Stimulated activated CD8-positive, alpha-beta memory T cell treated with anti-CD3 and anti-CD28 coated beads, Interleukin-4, amount 100 ng/mL, for 24 hours (primary cell): Measurements from ENCODE around the gene CBX1.
"Not testable (repeated sequence)": the region's sequence is repeated elsewhere in the genome, so short reads cannot be mapped to it uniquely, and the experiment has no call there.

Experiments
- DNase-seq: peaks from one replicate; pipeline ENCODE4 v3.0.0-alpha.2; 2020; ENCODE audit warnings: low read depth

Gene CBX1

GRCh38 chr17:48072811-48073210 is 28.5 kb downstream of the CBX1 start:
- DNase-seq, result not testable (repeated sequence)

GRCh38 chr17:48071654-48072053 is 29.6 kb downstream of the CBX1 start:
- DNase-seq, result no peak

GRCh38 chr17:48070195-48070594 is 31.1 kb downstream of the CBX1 start:
- no peak for DNase-seq

- DNase-seq, result no peak
Observed at GRCh38 chr17:48068491-48068961, 32.8 kb downstream of the CBX1 start.

GRCh38 chr17:48067808-48068207 is 33.5 kb downstream of the CBX1 start:
- DNase-seq, result not testable (repeated sequence)

GRCh38 chr17:48067245-48067644 is 34.0 kb downstream of the CBX1 start:
- DNase-seq, result no peak

- no peak for DNase-seq
Observed at GRCh38 chr17:48066656-48067055, 34.6 kb downstream of the CBX1 start.

- no peak for DNase-seq
Observed at GRCh38 chr17:48066192-48066591, 35.1 kb downstream of the CBX1 start.

- DNase-seq, result no peak
Observed at GRCh38 chr17:48064638-48065037, 36.6 kb downstream of the CBX1 start.

GRCh38 chr17:48062273-48062672 is 39.0 kb downstream of the CBX1 start:
- no peak for DNase-seq

- DNase-seq, result no peak
Observed at GRCh38 chr17:48060249-48060648, 41.0 kb downstream of the CBX1 start.

- DNase-seq, result no peak
Observed at GRCh38 chr17:48059125-48059668, 42.1 kb downstream of the CBX1 start.

GRCh38 chr17:48058393-48059124 is 42.7 kb downstream of the CBX1 start:
- DNase-seq, result no peak

GRCh38 chr17:48057626-48058025 is 43.7 kb downstream of the CBX1 start:
- DNase-seq, result no peak

- DNase-seq, result no peak
Observed at GRCh38 chr17:48056879-48057278, 44.4 kb downstream of the CBX1 start.

- DNase-seq, result no peak
Observed at GRCh38 chr17:48056246-48056745, 45.0 kb downstream of the CBX1 start.

GRCh38 chr17:48055531-48056245 is 45.6 kb downstream of the CBX1 start:
- DNase-seq, result no peak

- DNase-seq, result no peak
Observed at GRCh38 chr17:48054238-48055185, 46.8 kb downstream of the CBX1 start.

GRCh38 chr17:48053758-48054237 is 47.5 kb downstream of the CBX1 start:
- DNase-seq, result no peak

- no peak for DNase-seq
Observed at GRCh38 chr17:48052956-48053757, 48.1 kb downstream of the CBX1 start.
